ENCODE results near the gene MRPL34.
A peak's percentile ranks its signal among the peaks of the same experiment; 100 is the strongest.

MRPL34 gene

GRCh38 chr19:17306285-17306714 is 628 bp downstream of the MRPL34 start:
- peak overlapping the region; percentile 86 for H3K27ac ChIP-seq (replicated peaks)
- no peak for DNase-seq (ENCODE audit: low read depth in 1 of 2, low spot score in 1 of 2)
- no peak for TF ChIP-seq POLR2AphosphoS5 (IDR thresholded peaks at IDR 0.05; ENCODE audit: low read depth)
- no peak for TF ChIP-seq GABPA (IDR thresholded peaks at IDR 0.05; ENCODE audit: low read depth)
- TF ChIP-seq CTCF (IDR thresholded peaks at IDR 0.05; ENCODE audit: insufficient read depth, low read length), result no peak
- no peak for TF ChIP-seq SPI1 (IDR thresholded peaks at IDR 0.05; ENCODE audit: borderline replicate concordance, low read depth)
- no peak for TF ChIP-seq REST (IDR thresholded peaks at IDR 0.05; ENCODE audit: insufficient replicate concordance, low read depth)
- peak overlapping the region; percentile 78 for H3K4me3 ChIP-seq (replicated peaks; ENCODE audit: insufficient read depth, low read length)
- no peaks in the 10 kb centered on the region for H3K27me3 ChIP-seq (ENCODE audit: insufficient read depth, poor library complexity, severe bottlenecking)

GRCh38 chr19:17307876-17308377 is 2.3 kb downstream of the MRPL34 start:
- Histone ChIP-seq H3K27ac (replicated peaks) (no peak overlapping the region), H3K4me3 (replicated peaks; ENCODE audit: insufficient read depth, low read length) (no peak overlapping the region), H3K27me3 (ENCODE audit: insufficient read depth, poor library complexity, severe bottlenecking) (no peaks in the 10 kb centered on the region)
- TF ChIP-seq SPI1 (IDR thresholded peaks at IDR 0.05; ENCODE audit: borderline replicate concordance, low read depth), result no peak
- TF ChIP-seq REST (IDR thresholded peaks at IDR 0.05; ENCODE audit: insufficient replicate concordance, low read depth), result no peak
- no peak for TF ChIP-seq POLR2AphosphoS5 (IDR thresholded peaks at IDR 0.05; ENCODE audit: low read depth)
- TF ChIP-seq CTCF (IDR thresholded peaks at IDR 0.05; ENCODE audit: insufficient read depth, low read length), result no peak
- TF ChIP-seq GABPA (IDR thresholded peaks at IDR 0.05; ENCODE audit: low read depth), result no peak
- no peak for DNase-seq (ENCODE audit: low read depth in 1 of 2, low spot score in 1 of 2)

GRCh38 chr19:17309198-17309964 is 3.7 kb downstream of the MRPL34 start, which contains the start of gene DDA1:
Gene DDA1 (plus strand): TSS chr19:17309563. CDS start chr19:17309655, 92 bp downstream.
- H3K4me3 ChIP-seq (replicated peaks; ENCODE audit: insufficient read depth, low read length), result peak within 1 kb of the TSS; percentile 98

More at GRCh38 chr19:17309198-17309964, 3.7 kb downstream of the MRPL34 start, which contains the start of gene DDA1:
- TF ChIP-seq REST (IDR thresholded peaks at IDR 0.05; ENCODE audit: insufficient replicate concordance, low read depth) (no peak), GABPA (IDR thresholded peaks at IDR 0.05; ENCODE audit: low read depth) (peak; percentile 85), POLR2AphosphoS5 (IDR thresholded peaks at IDR 0.05; ENCODE audit: low read depth) (peak; percentile 68; the same call in 1 of the 2 replicates), CTCF (IDR thresholded peaks at IDR 0.05; ENCODE audit: insufficient read depth, low read length) (no peak), SPI1 (IDR thresholded peaks at IDR 0.05; ENCODE audit: borderline replicate concordance, low read depth) (peak; percentile 21; the same call in 1 of the 2 replicates)
- Histone ChIP-seq H3K27me3 (ENCODE audit: insufficient read depth, poor library complexity, severe bottlenecking) (no peaks in the 10 kb centered on the region), H3K27ac (replicated peaks) (peak within 1 kb of the TSS; percentile 64)
- peak; percentile 100 for DNase-seq (ENCODE audit: low read depth in 1 of 2, low spot score in 1 of 2)
